Loucy (cell line): Measurements from ENCODE around the gene POLG.

Source experiments
- H2AFZ ChIP-seq: fragments of 200-600 bp; sonication (generic); 2 replicates; pipeline ENCODE4 v1.6.0; 2016; ENCODE audit warnings: antibody characterized with exemption, mild to moderate bottlenecking, low read length, moderate library complexity
- H3F3A ChIP-seq: fragments of 200-600 bp; 2 replicates; pipeline ENCODE4 v1.6.0; 2016; ENCODE audit warnings: antibody characterized with exemption, low read depth, mild to moderate bottlenecking
- H3K27me3 ChIP-seq: fragments of 200-600 bp; sonication (generic); 2 replicates; pipeline ENCODE4 v1.6.1; 2014; ENCODE audit warnings: low read length, mild to moderate bottlenecking; ENCODE audit not compliant: insufficient read depth, poor library complexity, severe bottlenecking
- H3K36me3 ChIP-seq: fragments of 200-600 bp; sonication (generic); 2 replicates; pipeline ENCODE4 v1.6.1; 2016; ENCODE audit warnings: low read length; ENCODE audit not compliant: insufficient read depth
- H3K4me1 ChIP-seq: fragments of 200-600 bp; sonication (generic); 2 replicates; pipeline ENCODE4 v1.5.1; 2014; ENCODE audit warnings: low read length, mild to moderate bottlenecking; ENCODE audit not compliant: insufficient read depth, poor library complexity, severe bottlenecking
- H3K4me2 ChIP-seq: fragments of 200-600 bp; sonication (generic); 2 replicates; pipeline ENCODE4 v1.6.0; 2014; ENCODE audit warnings: antibody characterized with exemption, low read length, low read depth, mild to moderate bottlenecking; ENCODE audit not compliant: poor library complexity, severe bottlenecking
- H3K4me3 ChIP-seq: fragments of 200-600 bp; sonication (generic); 2 replicates; pipeline ENCODE4 v1.5.1; 2014; ENCODE audit warnings: low read length, mild to moderate bottlenecking, mixed read lengths; ENCODE audit not compliant: poor library complexity, severe bottlenecking
- H3K79me2 ChIP-seq: fragments of 200-600 bp; sonication (generic); 2 replicates; pipeline ENCODE4 v1.6.1; 2014; ENCODE audit warnings: low read length; ENCODE audit not compliant: insufficient read depth
- H3K9ac ChIP-seq: fragments of 200-600 bp; sonication (generic); 2 replicates; pipeline ENCODE4 v1.6.0; 2014; ENCODE audit warnings: mild to moderate bottlenecking, low read depth, low read length, moderate library complexity; ENCODE audit not compliant: poor library complexity, severe bottlenecking
- H3K9me2 ChIP-seq: fragments of 200-600 bp; sonication (generic); replicated peaks from 2 replicates; pipeline ENCODE4 v1.6.1; 2016; ENCODE audit warnings: low read depth, low read length, mixed read lengths
- H3K9me3 ChIP-seq: fragments of 200-600 bp; sonication (generic); 2 replicates; pipeline ENCODE4 v1.6.1; 2014; ENCODE audit warnings: mild to moderate bottlenecking, antibody characterized with exemption, low read length, low read depth; ENCODE audit not compliant: insufficient read depth
- H4K20me1 ChIP-seq: fragments of 200-600 bp; sonication (generic); 2 replicates; pipeline ENCODE4 v1.6.0; 2014; ENCODE audit warnings: antibody characterized with exemption, low read length, mild to moderate bottlenecking; ENCODE audit not compliant: insufficient read depth, poor library complexity, severe bottlenecking
- CTCF ChIP-seq: fragments of 200-600 bp; sonication (generic); conservative IDR thresholded peaks from 2 replicates; pipeline ENCODE4 v1.5.1; 2014; ENCODE audit warnings: mild to moderate bottlenecking, antibody characterized with exemption, low read length
- EZH2phosphoT487 ChIP-seq: fragments of 200-600 bp; IDR thresholded peaks from 2 replicates; pipeline ENCODE4 v1.6.1; 2018; ENCODE audit warnings: antibody characterized with exemption, mild to moderate bottlenecking, moderate library complexity, borderline replicate concordance

The POLG gene

GRCh38 chr15:89381888-89382686 lies 47.5 kb upstream of the POLG start:
- Histone ChIP-seq H4K20me1 (no peaks in the 10 kb centered on the region), H3K27me3 (no peaks in the 10 kb centered on the region), H3K79me2 (no peaks in the 10 kb centered on the region), H3K4me3 (no peak overlapping the region), H3K9me2 (no peaks in the 10 kb centered on the region), H3K4me1 (no peaks in the 10 kb centered on the region), H3K9ac (no peak overlapping the region), H2AFZ (no peak overlapping the region), H3K9me3 (no peaks in the 10 kb centered on the region), H3F3A (no peaks in the 10 kb centered on the region), H3K4me2 (no peak overlapping the region), H3K36me3 (no peaks in the 10 kb centered on the region)
- TF ChIP-seq EZH2phosphoT487 = no peak
- TF ChIP-seq CTCF = no peak

GRCh38 chr15:89381331-89381730 lies 46.7 kb upstream of the POLG start:
- Histone ChIP-seq H3K4me1 (no peaks in the 10 kb centered on the region), H3K9me3 (no peaks in the 10 kb centered on the region), H3K79me2 (no peaks in the 10 kb centered on the region), H3K9me2 (no peaks in the 10 kb centered on the region), H3K27me3 (no peaks in the 10 kb centered on the region), H2AFZ (no peak overlapping the region), H3K4me2 (no peak overlapping the region), H3K36me3 (no peaks in the 10 kb centered on the region), H4K20me1 (no peaks in the 10 kb centered on the region), H3K9ac (no peak overlapping the region), H3F3A (no peaks in the 10 kb centered on the region), H3K4me3 (no peak overlapping the region)
- no peak for TF ChIP-seq CTCF
- no peak for TF ChIP-seq EZH2phosphoT487

GRCh38 chr15:89379818-89380217 lies 45.2 kb upstream of the POLG start:
- no peak overlapping the region for H2AFZ ChIP-seq
- no peak overlapping the region for H3K9ac ChIP-seq
- no peaks in the 10 kb centered on the region for H3K9me2 ChIP-seq
- TF ChIP-seq EZH2phosphoT487 = no peak
- TF ChIP-seq CTCF = no peak
- no peaks in the 10 kb centered on the region for H3K79me2 ChIP-seq
- H3K4me1 ChIP-seq = no peaks in the 10 kb centered on the region
- H3K36me3 ChIP-seq = no peaks in the 10 kb centered on the region
- H3K27me3 ChIP-seq = no peaks in the 10 kb centered on the region
- no peaks in the 10 kb centered on the region for H3F3A ChIP-seq
- H3K9me3 ChIP-seq = no peaks in the 10 kb centered on the region
- H4K20me1 ChIP-seq = no peaks in the 10 kb centered on the region
- no peak overlapping the region for H3K4me2 ChIP-seq
- no peak overlapping the region for H3K4me3 ChIP-seq
